Testis (tissue), 3 donors: ENCODE results near the gene APOF. TPM values are rescaled to one million over a fixed set of nuclear protein-coding genes. Genes with fewer than 3 reads are reported as not detected.
"Not testable (repeated sequence)": the region's sequence is repeated elsewhere in the genome, so short reads cannot be mapped to it uniquely, and the experiment has no call there.

ENCODE experiments used
- DNase-seq: peaks from one replicate; pipeline ENCODE4 v3.0.0-alpha.2; 2019
- H3K27ac ChIP-seq, 2 donors: fragments of 200-600 bp; sonication (generic); one replicate each; pipeline ENCODE4 v1.5.1; 2019
- H3K27me3 ChIP-seq: fragments of 200-600 bp; sonication (generic); one replicate; pipeline ENCODE4 v1.5.1; 2019
- H3K36me3 ChIP-seq: fragments of 200-600 bp; sonication (generic); one replicate; pipeline ENCODE4 v1.5.1; 2017; ENCODE audit warnings: low read depth; ENCODE audit errors: missing control alignments
- H3K4me1 ChIP-seq: fragments of 200-600 bp; sonication (generic); one replicate; pipeline ENCODE4 v1.5.1; 2019
- H3K4me3 ChIP-seq, 2 donors: fragments of 200-600 bp; sonication (generic); one replicate each; pipeline ENCODE4 v1.5.1; 2017 to 2019
- H3K9me3 ChIP-seq: fragments of 200-600 bp; sonication (generic); one replicate; pipeline ENCODE4 v1.5.1; 2017
- CTCF ChIP-seq, 3 experiments: fragments of 450-650 bp in 2 of 3; fragments of 200-600 bp in 1 of 3; sonication (generic) in 1 of 3; IDR thresholded peaks; one replicate each; pipeline ENCODE4 v1.5.1; 2016 to 2019; ENCODE audit warnings: antibody characterized with exemption in 3 of 3, mild to moderate bottlenecking in 2 of 3, moderate library complexity in 1 of 3
- POLR2A ChIP-seq: fragments of 450-650 bp; IDR thresholded peaks from one replicate; pipeline ENCODE4 v1.6.1; 2017; ENCODE audit warnings: antibody characterized with exemption, mild to moderate bottlenecking, moderate library complexity
- WGBS, 2 donors: methylation state at CpG; one replicate each; pipeline ENCODE4 v1.1.5; 2018; 5-methylcytosine and 5-hydroxymethylcytosine counted together
- intact Hi-C: fragments of 100-400 bp; cut with DNase I; formaldehyde crosslinking; loops from one replicate; pipeline ENCODE4 v1.15.1; 2023; ENCODE audit warnings: low total_unique reads
- polyA plus RNA-seq: library from polyadenylated mRNA; stranded (reverse); fragments of 350-450 nt; fragmentation: Illumina TruSeq; extraction: RNeasy Lipid Tissue Mini Kit (QIAGEN cat#74804); gene quantifications from one replicate; pipeline ENCODE4 v1.2.3, GENCODE V29; 2014; ENCODE audit warnings: low read depth, low replicate concordance; ENCODE audit not compliant: insufficient read depth
- total RNA-seq, 2 donors: library from RNA; depleted of rRNA; stranded (reverse); fragments of >200 nt; gene quantifications; one replicate each; pipeline ENCODE4 v1.2.3, GENCODE V29; 2016

Gene APOF
- total and polyA plus RNA-seq, 3 donors from 2014 or later, result not detected

GRCh38 chr12:56339158-56339422 lies 23.6 kb downstream of the APOF start:
- DNase-seq, result no peak
- H3K4me3 ChIP-seq, result no peak overlapping the region
- H3K27me3 ChIP-seq, result no peaks in the 10 kb centered on the region
- intact Hi-C loops, result no loop called here
- no peaks in the 10 kb centered on the region for H3K9me3 ChIP-seq
- no peaks in the 10 kb centered on the region for H3K36me3 ChIP-seq
- WGBS, 2 donors, result 60 to 83% methylated on average over 1 of the region's 1 CpG
- no peaks in the 10 kb centered on the region for H3K4me1 ChIP-seq
- TF ChIP-seq POLR2A (no peak), CTCF (IDR thresholded peaks at IDR 0.05) (no peak)
- H3K27ac ChIP-seq, result no peak overlapping the region

GRCh38 chr12:56338308-56339157 lies 24.1 kb downstream of the APOF start, which contains the start of gene IL23A:
TSS of gene IL23A (plus strand) at chr12:56338884. CDS start at chr12:56339045, 161 bp downstream.
- no peak for TF ChIP-seq CTCF (IDR thresholded peaks at IDR 0.05)
- no peak for TF ChIP-seq POLR2A
- H3K4me1 ChIP-seq, result no peaks in the 10 kb centered on the region
- H3K27me3 ChIP-seq, result no peaks in the 10 kb centered on the region
- 51 to 55% methylated on average over 9 of the region's 9 CpGs for WGBS, 2 donors
- H3K4me3 ChIP-seq, result no peak within 1 kb of the TSS
- no peak for DNase-seq
- H3K36me3 ChIP-seq, result no peaks in the 10 kb centered on the region
- H3K27ac ChIP-seq, result no peak within 1 kb of the TSS
- intact Hi-C loops, result no loop called here
- no peaks in the 10 kb centered on the region for H3K9me3 ChIP-seq

DNA sequence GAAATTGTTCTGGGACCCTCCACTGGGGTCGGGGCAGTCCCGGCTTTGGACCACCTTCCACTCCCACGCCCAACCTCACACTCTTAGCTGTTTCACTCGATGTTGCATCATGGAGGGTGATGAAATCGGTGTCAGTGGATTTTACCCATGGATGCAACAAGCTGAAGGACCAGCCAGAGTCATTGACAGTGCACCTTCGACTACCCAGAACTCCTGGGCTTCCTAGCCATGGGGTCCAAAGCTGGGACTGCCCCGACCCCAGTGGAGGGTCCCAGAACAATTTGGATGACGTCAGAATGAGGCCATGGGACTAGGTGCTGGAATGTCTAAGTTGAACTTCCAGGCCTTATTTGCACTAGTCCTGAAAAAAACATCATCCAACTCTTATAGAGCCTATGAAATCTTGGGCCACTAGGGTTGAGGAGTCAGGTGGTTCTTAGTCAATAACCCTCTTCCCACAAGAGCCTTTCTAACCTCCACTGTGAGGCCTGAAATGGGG lies 24.9 kb downstream of the APOF start:
- intact Hi-C loops, result no loop called here
- H3K27me3 ChIP-seq, result no peaks in the 10 kb centered on the region
- TF ChIP-seq POLR2A, result no peak
- TF ChIP-seq CTCF (IDR thresholded peaks at IDR 0.05), result no peak
- DNase-seq, result no peak
- no peaks in the 10 kb centered on the region for H3K36me3 ChIP-seq
- WGBS, 2 donors, result 85 to 86% methylated on average over 8 of the region's 8 CpGs
- H3K27ac ChIP-seq, result no peak overlapping the region
- no peak overlapping the region for H3K4me3 ChIP-seq
- H3K9me3 ChIP-seq, result no peaks in the 10 kb centered on the region
- no peaks in the 10 kb centered on the region for H3K4me1 ChIP-seq

DNA sequence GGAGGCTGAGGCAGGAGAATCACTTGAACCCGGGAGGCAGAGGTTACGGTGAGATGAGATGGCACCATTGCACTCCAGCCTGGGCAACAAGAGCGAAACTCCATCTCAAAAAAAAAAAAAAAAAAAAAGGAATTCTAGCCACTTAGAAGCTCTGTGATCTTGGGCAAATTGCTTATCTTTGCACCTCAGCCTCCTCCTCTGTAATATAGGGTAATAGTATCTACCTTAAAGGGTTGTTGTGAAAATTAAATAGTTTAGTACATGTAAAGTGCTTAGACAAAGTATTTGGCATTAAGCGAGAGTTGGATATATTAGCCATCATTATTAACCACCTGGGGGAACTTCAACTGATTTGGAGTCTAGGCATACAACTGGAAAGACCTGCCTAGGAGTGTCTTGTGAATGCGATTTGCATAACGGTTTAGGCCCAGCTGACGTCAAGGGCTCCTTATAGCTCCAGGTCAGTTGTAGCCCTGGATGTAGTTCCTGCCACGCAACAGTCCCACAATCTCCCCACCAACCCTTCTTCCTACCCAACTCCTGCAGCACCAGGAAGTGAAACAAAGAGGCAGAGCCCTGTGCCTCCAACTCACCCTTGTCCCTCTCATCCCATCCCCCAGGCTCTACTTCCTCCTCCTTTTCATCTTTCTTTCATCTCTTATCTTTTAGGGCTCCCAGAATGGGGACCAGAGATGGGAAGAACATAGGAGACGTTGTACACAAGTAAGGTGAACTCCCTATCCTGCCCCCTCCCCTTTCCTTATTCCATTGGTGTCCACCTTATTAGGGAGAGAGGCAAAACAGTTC lies 26.1 kb downstream of the APOF start:
- H3K4me1 ChIP-seq, result no peaks in the 10 kb centered on the region
- DNase-seq, result no peak
- intact Hi-C loops, result no loop called here
- H3K27ac ChIP-seq, result no peak overlapping the region
- H3K36me3 ChIP-seq, result no peaks in the 10 kb centered on the region
- no peak overlapping the region for H3K4me3 ChIP-seq
- 85 to 86% methylated on average over 9 of the region's 9 CpGs for WGBS, 2 donors
- TF ChIP-seq POLR2A, result no peak
- TF ChIP-seq CTCF (IDR thresholded peaks at IDR 0.05), result no peak
- no peaks in the 10 kb centered on the region for H3K27me3 ChIP-seq
- no peaks in the 10 kb centered on the region for H3K9me3 ChIP-seq

DNA sequence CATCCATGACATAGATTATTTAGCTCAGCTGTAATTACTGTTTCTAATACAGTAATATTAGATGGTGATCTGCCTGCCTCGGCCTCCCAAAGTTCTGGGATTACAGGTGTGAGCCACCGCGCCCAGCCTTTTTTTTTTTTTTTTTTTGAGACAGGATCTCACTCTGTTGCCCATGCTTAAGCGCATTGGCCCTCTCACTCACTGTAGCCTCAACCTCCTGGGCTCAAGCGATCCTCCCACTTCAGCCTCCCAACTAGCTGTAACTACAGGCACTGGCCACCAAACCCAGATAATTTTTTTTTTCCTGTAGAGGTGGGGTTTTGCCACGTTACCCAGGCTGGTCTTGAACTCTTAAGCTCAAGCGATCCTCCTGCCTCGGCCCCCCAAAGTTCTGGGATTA lies 27.1 kb downstream of the APOF start:
- H3K4me3 ChIP-seq, H3K27ac ChIP-seq, intact Hi-C loops, H3K36me3 ChIP-seq, H3K4me1 ChIP-seq, DNase-seq, H3K27me3 ChIP-seq, H3K9me3 ChIP-seq: not testable (repeated sequence)
- 66 to 85% methylated on average over 8 of the region's 8 CpGs for WGBS, 2 donors
